CD14-positive monocyte (primary cell): ENCODE measurements around the gene ADAM30. TPM values are rescaled to one million over a fixed set of nuclear protein-coding genes. Genes with fewer than 3 reads are reported as not detected.

ENCODE experiments used
- DNase-seq, 3 donors: peaks; one replicate each; pipeline ENCODE4 v3.0.0-alpha.2; 2011 to 2022
- H2AFZ ChIP-seq: 2 replicates; pipeline ENCODE4 v1.6.0; 2012; ENCODE audit warnings: mild to moderate bottlenecking, low read depth, low read length, inconsistent platforms; ENCODE audit not compliant: insufficient read depth, poor library complexity, severe bottlenecking
- H3K27ac ChIP-seq, 2 donors: 1 replicate in 1 of 2; 2 replicates in 1 of 2; pipeline ENCODE4 v1.5.1; 2012 to 2013; ENCODE audit warnings: low read length in 2 of 2, control low read depth in 1 of 2, inconsistent platforms in 1 of 2, low read depth in 1 of 2, mild to moderate bottlenecking in 1 of 2
- H3K27me3 ChIP-seq, 2 donors: one replicate each; pipeline versions ENCODE4 v1.6.0 to v1.6.1; 2011 to 2013; ENCODE audit warnings: low read length in 2 of 2; ENCODE audit not compliant: control insufficient read depth in 2 of 2, insufficient read depth in 2 of 2
- H3K36me3 ChIP-seq, 2 donors: replicated peaks in 1 of 2; 1 replicate in 1 of 2; 2 replicates in 1 of 2; pipeline versions ENCODE4 v1.5.1 to v1.6.1; 2012 to 2013; ENCODE audit warnings: low read length in 2 of 2, control low read depth in 1 of 2, inconsistent platforms in 1 of 2, mild to moderate bottlenecking in 1 of 2; ENCODE audit not compliant: insufficient read depth in 2 of 2, control insufficient read depth in 1 of 2
- H3K4me1 ChIP-seq, 2 donors: 1 replicate in 1 of 2; 2 replicates in 1 of 2; pipeline versions ENCODE4 v1.5.1 to v1.6.1; 2012 to 2013; ENCODE audit warnings: low read length in 2 of 2, control low read depth in 1 of 2, inconsistent platforms in 1 of 2, mild to moderate bottlenecking in 1 of 2, moderate library complexity in 1 of 2; ENCODE audit not compliant: insufficient read depth in 2 of 2, control insufficient read depth in 1 of 2
- H3K4me2 ChIP-seq: replicated peaks from 2 replicates; pipeline ENCODE3; 2012; ENCODE audit warnings: low read length, moderate library complexity, mild to moderate bottlenecking; ENCODE audit not compliant: poor library complexity, severe bottlenecking; ENCODE audit errors: extremely low read depth
- H3K4me3 ChIP-seq, 3 experiments: fragments of 200-600 bp in 1 of 3; sonication (generic) in 1 of 3; replicated peaks in 1 of 3; 1 replicate in 2 of 3; 2 replicates in 1 of 3; pipeline ENCODE4 v1.5.1; 2011 to 2013; ENCODE audit warnings: low read length in 3 of 3, mild to moderate bottlenecking in 3 of 3, control low read depth in 2 of 3, low read depth in 2 of 3, inconsistent platforms in 1 of 3, moderate library complexity in 1 of 3
- H3K79me2 ChIP-seq: 2 replicates; pipeline ENCODE4 v1.6.0; 2012; ENCODE audit warnings: mild to moderate bottlenecking, control low read depth, inconsistent platforms, low read length, moderate library complexity; ENCODE audit not compliant: insufficient read depth
- H3K9ac ChIP-seq: 2 replicates; pipeline ENCODE4 v1.6.0; 2017; ENCODE audit warnings: low read length, mild to moderate bottlenecking; ENCODE audit not compliant: insufficient read depth, poor library complexity, severe bottlenecking
- H3K9me3 ChIP-seq, 2 donors: replicated peaks in 1 of 2; 1 replicate in 1 of 2; 2 replicates in 1 of 2; pipeline versions ENCODE4 v1.5.1 to v1.6.1; 2012 to 2013; ENCODE audit warnings: low read length in 2 of 2, control low read depth in 1 of 2; ENCODE audit not compliant: control insufficient read depth in 1 of 2, insufficient read depth in 1 of 2
- H4K20me1 ChIP-seq: 2 replicates; pipeline ENCODE4 v1.6.0; 2012; ENCODE audit warnings: mild to moderate bottlenecking, low read length, control low read depth, moderate library complexity; ENCODE audit not compliant: insufficient read depth
- H3K27ac Mint-ChIP-seq, 7 donors: one replicate each; pipeline ENCODE4 v1.8.0; 2020; ENCODE audit warnings: mild to moderate bottlenecking in 7 of 7, mixed read lengths in 7 of 7, moderate library complexity in 6 of 7, inconsistent platforms in 2 of 7
- H3K27me3 Mint-ChIP-seq, 3 donors: one replicate each; pipeline ENCODE4 v1.8.0; 2021 to 2022; ENCODE audit warnings: low read depth in 3 of 3, mild to moderate bottlenecking in 3 of 3, mixed read lengths in 3 of 3, moderate library complexity in 3 of 3, inconsistent platforms in 1 of 3
- H3K36me3 Mint-ChIP-seq, 2 donors: one replicate each; pipeline ENCODE4 v1.8.0; 2020; ENCODE audit warnings: mixed read lengths in 2 of 2, inconsistent platforms in 1 of 2, mild to moderate bottlenecking in 1 of 2
- H3K4me1 Mint-ChIP-seq: one replicate; pipeline ENCODE4 v1.8.0; 2020; ENCODE audit warnings: mild to moderate bottlenecking, mixed read lengths
- H3K4me3 Mint-ChIP-seq, 2 donors: one replicate each; pipeline ENCODE4 v1.8.0; 2020; ENCODE audit warnings: mild to moderate bottlenecking in 2 of 2, mixed read lengths in 2 of 2, moderate library complexity in 1 of 2
- H3K9me3 Mint-ChIP-seq, 7 donors: one replicate each; pipeline ENCODE4 v1.8.0; 2020 to 2022; ENCODE audit warnings: mixed read lengths in 7 of 7, mild to moderate bottlenecking in 6 of 7, moderate library complexity in 6 of 7, inconsistent platforms in 2 of 7
- CTCF ChIP-seq: fragments of 200-600 bp; IDR thresholded peaks from one replicate; pipeline ENCODE4 v1.8.0; 2022; ENCODE audit warnings: antibody characterized with exemption, mild to moderate bottlenecking
- WGBS: methylation state at CpG from one replicate; pipeline ENCODE4 v1.1.5; 2013; ENCODE audit warnings: missing lambda C conversion rate; ENCODE audit not compliant: insufficient coverage; 5-methylcytosine and 5-hydroxymethylcytosine counted together
- intact Hi-C, 2 donors: fragments of 100-400 bp; cut with micrococcal nuclease; formaldehyde crosslinking; loops; one replicate each; pipeline versions ENCODE4 v1.15.0 to v1.15.1; 2023
- polyA minus RNA-seq: library from RNA; depleted of rRNA, polyadenylated mRNA; stranded (reverse); fragments of >200 nt; gene quantifications from 2 replicates; pipeline ENCODE4 v1.2.3, GENCODE V29; 2012
- polyA plus RNA-seq, 3 donors: library from polyadenylated mRNA; depleted of rRNA in 1 of 3; unstranded in 2 of 3; stranded (reverse) in 1 of 3; fragments of 300-500 nt in 2 of 3; fragments of >200 nt in 1 of 3; fragmentation: Illumina TruSeq in 2 of 3; gene quantifications; 1 replicate in 2 of 3; 2 replicates in 1 of 3; pipeline ENCODE4 v1.2.3, GENCODE V29; 2012 to 2021
- total RNA-seq, 12 experiments: library from RNA in 1 of 12; stranded (reverse) in 1 of 12; fragments of 120-200 nt in 1 of 12; gene quantifications; one replicate each; pipeline ENCODE4 v1.2.4 and lab custom pipeline; 2013 to 2026; ENCODE audit warnings: mixed read lengths in 6 of 12, inconsistent platforms in 1 of 12

Gene ADAM30
- total RNA-seq (2013), result not detected
- not detected for polyA plus RNA-seq
- polyA minus RNA-seq, result not detected in 2 replicates
- 0 to 0.99 (median 0.33) reads per million in 11 experiments for total RNA-seq (lab: John Stamatoyannopoulos, UW)

- Histone ChIP-seq H3K79me2 (no peaks in the 10 kb centered on the region), H3K27ac (no peak within 1 kb of the TSS), H3K4me2 (no peak within 1 kb of the TSS), H2AFZ (no peak within 1 kb of the TSS), H3K4me3 (no peak within 1 kb of the TSS), H3K27me3 (no peaks in the 10 kb centered on the region), H3K9ac (no peak within 1 kb of the TSS), H3K4me1 (peaks cover 0 to 4% of the 10 kb centered on the region in 2 donors), H4K20me1 (no peaks in the 10 kb centered on the region), H3K9me3 (no peaks in the 10 kb centered on the region), H3K36me3 (no peaks in the 10 kb centered on the region)
- Mint-ChIP-seq H3K27ac (no peak within 1 kb of the TSS), H3K36me3 (no peaks in the 10 kb centered on the region), H3K4me1 (peaks cover 10% of the 10 kb centered on the region), H3K27me3 (peaks cover 1 to 6% (median 3%) of the 10 kb centered on the region in 3 donors), H3K4me3 (peak within 1 kb of the TSS; percentile 43 to 66), H3K9me3 (peaks cover 0 to 6% (median 3%) of the 10 kb centered on the region in 7 donors)
- 71% methylated on average over 24 of the region's 24 CpGs for WGBS
- intact Hi-C loops, result no loop called here
- no peak for TF ChIP-seq CTCF
- no peak for DNase-seq
Observed at GRCh38 chr1:119896303-119896702, at the start of gene ADAM30. TSS of gene ADAM30 (minus strand) at chr1:119896515. CDS start at chr1:119896336, 179 bp downstream.

- TF ChIP-seq CTCF, result no peak
- Mint-ChIP-seq H3K36me3 (peaks cover 79 to 91% of the 10 kb centered on the region in 2 donors), H3K9me3 (peaks cover 0 to 2% (median 0%) of the 10 kb centered on the region in 7 donors), H3K4me3 (no peak overlapping the region), H3K27ac (no peak overlapping the region), H3K4me1 (no peaks in the 10 kb centered on the region), H3K27me3 (no peaks in the 10 kb centered on the region)
- Histone ChIP-seq H3K4me1 (no peaks in the 10 kb centered on the region), H3K79me2 (peaks cover 41% of the 10 kb centered on the region), H3K9ac (no peak overlapping the region), H3K36me3 (peaks cover 88 to 100% of the 10 kb centered on the region in 2 donors), H3K4me2 (no peak overlapping the region), H3K27ac (no peak overlapping the region), H2AFZ (no peak overlapping the region), H3K4me3 (no peak overlapping the region), H3K9me3 (no peaks in the 10 kb centered on the region), H3K27me3 (no peaks in the 10 kb centered on the region), H4K20me1 (peaks cover 99% of the 10 kb centered on the region)
- DNase-seq, result no peak
- intact Hi-C loops, result no loop called here
- no CpG with 5 or more reads among the region's 2 CpGs for WGBS
Observed at GRCh38 chr1:119943216-119943615, 46.9 kb upstream of the ADAM30 start.
